SIG-M5 (cell line): ENCODE data around the gene FIP1L1.

Experiments used
- DNase-seq: peaks from one replicate; lab custom pipeline; 2025; lab: John Stamatoyannopoulos, UW

The FIP1L1 gene

GRCh38 chr4:53476232-53477037 is 99.0 kb downstream of the FIP1L1 start:
- no peak for DNase-seq

- no peak for DNase-seq
Measured at GRCh38 chr4:53477038-53477565, 99.7 kb downstream of the FIP1L1 start.

- no peak for DNase-seq
Measured at GRCh38 chr4:53477636-53478035, 100.2 kb downstream of the FIP1L1 start.

DNA sequence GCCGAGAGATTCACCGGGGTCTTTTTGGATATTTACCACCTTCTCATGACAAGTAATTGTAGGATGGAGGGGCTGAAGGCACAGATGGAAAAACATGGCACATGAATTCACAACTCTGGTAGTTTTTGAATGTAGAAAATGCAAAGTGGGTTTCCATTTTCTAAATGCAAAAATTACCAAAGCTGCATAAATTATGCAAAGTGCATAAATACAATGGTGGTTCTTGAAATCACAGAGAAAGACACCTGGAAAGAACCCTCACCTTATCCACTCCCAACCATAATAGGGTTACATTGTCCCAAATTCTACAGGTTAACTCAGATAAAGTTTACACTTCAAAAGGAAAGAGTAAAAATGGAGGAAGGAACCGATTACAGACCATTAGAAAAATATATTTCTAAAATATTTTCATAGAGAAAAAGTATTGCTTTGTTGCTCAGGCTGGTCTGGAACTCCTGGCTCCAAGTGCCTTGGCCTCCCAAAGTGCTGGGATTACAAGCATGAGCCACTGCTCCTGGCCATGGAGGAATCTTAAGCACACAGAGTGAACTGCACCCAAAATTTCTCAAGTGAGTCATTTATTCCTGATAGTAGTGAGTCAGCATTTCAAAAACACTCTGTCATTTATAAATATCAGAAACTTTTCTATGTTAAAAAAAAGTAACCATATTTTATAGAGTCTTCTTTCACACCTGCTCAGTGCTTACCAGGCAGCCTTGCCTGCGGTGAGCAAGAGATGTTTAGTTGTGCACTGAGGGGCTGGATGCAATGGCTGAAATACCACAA is 101.4 kb downstream of the FIP1L1 start:
- no peak for DNase-seq

GRCh38 chr4:53479736-53480525 is 102.5 kb downstream of the FIP1L1 start:
- no peak for DNase-seq

- DNase-seq, result no peak
Measured at GRCh38 chr4:53480909-53481308, 103.5 kb downstream of the FIP1L1 start.

DNA sequence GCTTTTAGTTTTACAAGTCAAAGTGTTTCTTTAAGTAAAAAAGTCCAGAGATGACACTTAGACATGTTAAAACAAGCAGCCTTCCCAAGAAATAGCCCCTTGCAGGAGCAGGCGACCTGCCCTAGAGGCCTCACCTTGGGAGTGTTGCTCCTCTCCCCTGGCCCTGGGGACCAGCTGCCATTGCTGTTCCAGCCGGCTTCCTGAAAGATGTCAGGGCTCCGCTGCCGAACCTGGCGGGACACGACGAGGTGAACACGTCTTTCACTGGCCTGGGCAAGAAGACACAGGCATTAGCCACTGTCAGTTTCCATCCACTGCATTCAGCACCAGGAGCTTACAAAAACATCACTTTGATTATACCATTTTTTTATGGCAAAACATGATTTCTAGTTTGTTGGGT is 104.1 kb downstream of the FIP1L1 start:
- no peak for DNase-seq

- no peak for DNase-seq
Measured at GRCh38 chr4:53483250-53483649, 105.8 kb downstream of the FIP1L1 start.

- no peak for DNase-seq
Measured at GRCh38 chr4:53484911-53485657, 107.6 kb downstream of the FIP1L1 start.

GRCh38 chr4:53485658-53486040 is 108.2 kb downstream of the FIP1L1 start:
- DNase-seq, result no peak

DNA sequence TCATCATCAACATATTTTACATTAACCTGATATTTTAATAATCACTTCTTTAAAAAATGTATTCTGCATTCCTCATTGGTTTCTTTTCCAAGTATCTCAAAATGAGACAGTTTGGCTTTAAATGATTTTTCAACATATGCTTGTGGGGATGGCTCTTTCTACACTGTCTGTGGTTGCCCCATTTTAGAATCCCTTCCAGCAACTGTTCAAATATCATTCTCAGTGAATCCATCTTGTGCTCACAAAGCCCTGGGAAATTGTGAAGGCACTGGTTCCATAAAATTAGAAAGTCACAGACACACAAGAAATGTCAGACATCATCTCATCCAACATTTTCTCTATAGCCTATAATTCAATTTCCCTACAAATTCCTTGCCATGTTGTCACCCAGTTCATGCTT is 110.3 kb downstream of the FIP1L1 start:
- no peak for DNase-seq

DNA sequence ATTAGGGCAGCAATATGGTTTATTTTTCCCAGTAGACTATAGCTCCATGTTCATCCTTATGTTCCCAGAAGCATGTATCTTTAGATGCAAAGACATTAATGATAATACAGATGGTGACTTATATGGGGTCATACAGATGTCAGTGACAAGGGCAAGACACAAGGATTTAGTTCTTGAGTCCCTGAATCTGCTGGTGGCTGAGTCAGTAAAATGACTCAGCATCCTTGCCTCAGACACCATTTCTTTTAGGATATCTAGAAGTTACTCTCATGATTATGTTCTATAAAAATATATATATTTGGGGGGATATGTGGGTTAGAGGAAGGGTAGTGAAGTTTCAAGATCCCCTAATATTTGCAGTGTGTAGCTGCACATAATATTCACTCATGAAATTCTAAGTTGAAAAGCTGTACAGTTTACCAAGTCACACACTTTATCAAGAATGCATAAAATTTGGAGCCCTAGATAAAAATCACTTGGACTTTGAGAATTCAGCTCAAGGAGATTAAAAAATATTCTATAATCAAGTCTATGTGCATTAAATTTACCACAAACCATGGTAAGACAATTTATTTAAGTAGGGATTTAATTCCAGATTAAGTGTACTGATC is 111.9 kb downstream of the FIP1L1 start:
- no peak for DNase-seq

GRCh38 chr4:53490161-53490956 is 112.9 kb downstream of the FIP1L1 start:
- DNase-seq, result no peak

- DNase-seq, result no peak
Measured at GRCh38 chr4:53490965-53491622, 113.7 kb downstream of the FIP1L1 start.

DNA sequence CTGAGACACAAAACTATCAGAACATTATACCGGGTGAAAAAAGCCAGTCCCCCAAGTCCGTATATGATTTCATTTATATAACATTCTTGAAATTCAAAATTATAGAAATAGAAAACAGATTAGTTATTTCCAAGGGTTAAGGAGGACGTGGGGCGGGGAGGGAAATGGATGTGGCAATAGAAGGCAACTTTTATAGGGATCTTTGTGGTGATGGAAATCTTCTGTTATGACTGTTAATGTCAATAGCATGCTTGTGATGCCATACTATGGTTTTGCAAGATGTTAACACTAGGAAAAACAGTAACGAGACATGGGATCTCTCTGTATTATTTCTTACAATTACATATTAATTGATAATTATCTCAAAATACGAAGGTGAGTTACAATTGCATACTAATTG is 117.4 kb downstream of the FIP1L1 start:
- DNase-seq, result no peak

- no peak for DNase-seq
Measured at GRCh38 chr4:53497487-53498244, 120.2 kb downstream of the FIP1L1 start.

- DNase-seq, result no peak
Measured at GRCh38 chr4:53498706-53499105, 121.3 kb downstream of the FIP1L1 start.

GRCh38 chr4:53499791-53500190 is 122.3 kb downstream of the FIP1L1 start:
- no peak for DNase-seq

DNA sequence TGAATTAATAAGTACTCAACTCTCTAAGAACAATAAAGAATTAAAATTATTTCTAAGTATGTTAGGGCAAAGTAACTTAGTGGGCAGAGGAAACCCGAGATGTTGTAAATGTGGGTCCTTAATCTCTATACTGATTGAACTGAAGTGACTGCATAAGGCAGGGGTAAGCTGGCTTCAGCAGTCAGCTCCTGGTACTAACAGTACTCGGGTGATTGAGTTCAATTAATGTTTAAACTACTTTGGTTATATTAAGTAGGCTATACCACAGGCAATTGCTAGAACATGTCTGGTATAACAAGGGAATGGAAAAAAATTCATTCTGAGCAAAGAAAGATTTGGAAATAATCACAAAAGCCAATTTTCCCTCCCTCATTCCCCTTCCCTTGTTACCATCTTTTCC is 123.1 kb downstream of the FIP1L1 start:
- no peak for DNase-seq
